Activated CD4-positive, CD25-positive, alpha-beta regulatory T cell (primary cell): ENCODE measurements around the gene ZFAND5.

Source experiments
- DNase-seq, 4 experiments: peaks; one replicate each; lab custom pipeline; 2025; lab: John Stamatoyannopoulos, UW

Gene ZFAND5

DNA sequence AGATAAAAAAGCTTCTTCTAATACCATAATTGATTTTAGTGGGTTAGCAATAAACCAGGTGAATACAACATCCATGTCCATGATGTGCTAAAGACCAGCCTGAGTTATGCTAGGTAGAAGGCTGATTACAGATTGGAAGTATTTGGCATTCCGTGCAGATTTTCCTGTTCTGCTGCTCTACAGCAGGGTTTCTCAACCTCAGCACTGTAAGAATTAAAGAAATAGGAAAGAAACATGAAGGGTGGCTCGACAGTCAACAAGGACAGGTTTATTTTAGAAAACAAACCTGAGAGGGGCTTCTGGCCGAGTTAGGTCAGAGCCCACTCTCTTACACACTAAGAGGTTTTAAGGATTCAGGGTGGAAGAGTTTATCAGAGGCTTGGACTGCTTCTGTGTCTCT is 42.3 kb downstream of the ZFAND5 start:
- no peak for DNase-seq

DNA sequence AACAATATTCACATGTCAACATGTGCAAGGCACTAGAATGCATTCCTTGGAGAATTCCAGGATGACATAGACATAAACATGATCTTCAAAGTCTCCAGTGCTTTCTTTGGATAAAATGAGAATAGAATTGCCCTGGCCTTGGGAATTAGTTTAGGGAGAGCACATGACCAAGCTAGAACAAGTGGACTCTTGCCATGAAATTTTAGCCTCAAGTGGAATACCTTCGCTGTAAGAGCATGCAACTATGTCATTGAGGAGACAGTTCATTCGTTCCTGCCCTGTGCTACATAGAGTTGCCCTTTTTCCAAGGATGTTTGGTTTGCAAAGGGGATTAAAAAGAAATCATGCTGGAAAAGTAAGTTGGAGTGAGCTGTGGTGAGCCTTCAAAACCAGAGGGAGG is 42.7 kb downstream of the ZFAND5 start:
- no peak for DNase-seq

GRCh38 chr9:72315510-72316311 is 49.3 kb downstream of the ZFAND5 start:
- no peak for DNase-seq

DNA sequence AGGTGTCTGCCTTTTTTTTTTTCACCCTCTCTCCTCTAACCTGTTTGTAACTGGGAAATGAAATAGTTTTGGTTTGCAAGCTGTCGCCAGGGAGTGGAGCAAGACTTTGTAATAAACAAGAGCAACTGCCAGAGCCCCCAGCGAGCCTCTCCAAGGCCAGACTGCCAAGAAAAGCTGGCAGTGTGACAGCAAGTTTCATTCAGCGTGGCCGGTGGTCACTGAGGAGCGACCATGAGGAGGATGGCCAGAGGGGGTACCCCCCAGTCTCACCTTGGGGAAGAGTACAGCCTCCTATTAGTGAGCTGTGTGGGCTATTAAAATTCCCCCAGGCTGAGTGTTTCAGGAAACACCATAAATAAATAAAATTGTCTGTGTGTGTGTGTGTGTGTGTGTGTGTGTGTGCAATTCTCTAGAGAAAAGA is 49.9 kb downstream of the ZFAND5 start:
- DNase-seq = no peak

GRCh38 chr9:72313507-72313906 is 51.5 kb downstream of the ZFAND5 start:
- DNase-seq = no peak

DNA sequence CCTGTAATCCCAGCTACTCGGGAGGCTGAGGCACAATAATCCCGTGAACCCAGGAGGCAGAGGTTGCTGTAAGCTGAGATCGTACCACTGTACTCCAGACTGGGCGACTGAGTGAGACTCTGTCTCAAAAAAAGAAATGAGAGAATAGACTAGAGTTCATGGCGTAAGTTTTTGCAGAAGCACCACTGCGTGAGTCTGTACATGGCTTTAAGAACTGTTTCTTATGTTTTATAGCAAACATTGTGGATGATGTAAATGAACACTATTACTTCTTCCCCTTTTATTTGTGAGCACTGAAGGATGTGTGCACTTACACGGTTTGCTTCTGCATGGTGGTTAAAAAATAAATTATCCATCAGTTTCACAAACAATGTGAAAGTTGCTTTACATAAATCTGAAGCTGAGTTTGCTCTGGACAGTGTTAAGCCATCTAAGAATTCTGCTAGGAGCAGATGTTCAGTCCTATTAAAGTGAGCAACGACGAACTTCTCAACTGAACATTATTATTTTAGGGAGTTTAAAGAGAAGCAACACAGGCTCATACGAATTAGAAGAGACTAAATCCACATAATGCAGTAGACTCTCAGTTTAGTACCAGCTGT is 52.5 kb downstream of the ZFAND5 start:
- DNase-seq = no peak

DNA sequence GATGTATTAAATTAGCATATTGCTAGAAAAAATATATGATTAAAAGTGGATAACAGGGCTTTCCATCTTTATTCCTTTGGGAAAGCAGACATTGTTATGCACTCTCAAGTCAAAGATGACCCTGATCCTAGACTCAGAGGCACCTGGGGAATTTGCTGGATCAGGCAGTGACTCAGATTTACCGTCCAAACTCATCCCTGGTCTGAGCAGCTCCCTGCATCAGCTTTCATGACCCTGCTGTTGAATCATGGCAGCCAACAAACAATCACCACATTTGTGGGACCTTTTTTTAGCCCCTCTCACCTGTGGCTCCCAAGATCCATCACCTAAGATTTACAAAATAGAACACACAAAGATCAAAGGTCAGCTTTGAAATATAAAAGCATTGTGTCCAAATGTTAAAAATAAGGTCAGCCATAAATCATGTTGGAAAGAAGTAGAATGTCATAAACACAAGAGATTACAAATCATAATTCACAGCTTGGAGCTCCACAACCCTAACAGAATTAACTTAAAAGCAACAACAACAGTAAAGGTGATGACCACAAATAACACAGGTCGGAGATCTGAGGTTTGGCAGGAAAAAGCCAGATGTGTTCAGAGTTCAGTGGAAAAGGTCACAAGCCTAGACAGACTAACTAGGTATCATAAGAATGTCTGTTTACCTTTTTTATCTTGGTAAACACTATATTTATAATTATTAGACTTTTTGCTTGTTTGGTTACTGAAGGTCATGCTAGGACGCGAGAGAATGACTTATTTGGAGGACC is 55.5 kb downstream of the ZFAND5 start:
- DNase-seq = no peak

- DNase-seq = no peak
Observed at GRCh38 chr9:72306761-72307160, 58.2 kb downstream of the ZFAND5 start.

- DNase-seq = no peak
Observed at GRCh38 chr9:72305707-72306106, 59.3 kb downstream of the ZFAND5 start.

GRCh38 chr9:72305102-72305546 is 59.9 kb downstream of the ZFAND5 start:
- DNase-seq = no peak

DNA sequence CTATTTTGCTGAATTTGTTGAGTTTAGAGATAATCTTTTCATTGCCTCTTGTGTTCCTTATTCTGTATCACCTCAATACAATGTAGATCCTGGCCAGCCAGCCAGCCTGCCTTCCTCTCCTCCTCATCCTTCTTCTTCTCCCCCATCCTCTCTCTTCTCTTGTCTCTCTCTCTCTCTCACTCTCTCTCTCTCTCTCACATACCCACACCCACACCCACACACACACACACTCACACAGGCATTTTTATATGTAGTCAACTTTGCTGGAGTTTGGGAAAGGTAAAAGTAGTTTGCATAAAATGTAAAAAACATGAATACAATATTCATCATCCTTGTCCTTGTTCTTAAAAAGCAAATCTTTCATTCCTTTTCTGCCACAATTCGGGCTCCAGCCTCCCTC is 60.5 kb downstream of the ZFAND5 start:
- DNase-seq = no peak
